H1 (cell line): ENCODE results near the gene ADAMTS15. TPM values are rescaled to one million over a fixed set of nuclear protein-coding genes. Genes with fewer than 3 reads are reported as not detected.

ENCODE experiments used
- CTCF ChIA-PET: fragments of 300-600 bp; sonication (Branson Sonifier 250); formaldehyde crosslinking; loops from one replicate; lab custom pipeline; 2021; ENCODE audit not compliant: partially characterized antibody; lab: Charles Lee
- POLR2A ChIA-PET: fragments of 300-600 bp; sonication (Branson Sonifier 250); formaldehyde crosslinking; loops from one replicate; lab custom pipeline; 2021; ENCODE audit warnings: inconsistent platforms; ENCODE audit not compliant: partially characterized antibody; lab: Charles Lee
- DNase-seq, 2 experiments: peaks; one replicate each; pipeline versions ENCODE4 v3.0.0 to v3.0.0-alpha.2; 2010 to 2022; ENCODE audit warnings: low spot score in 2 of 2, low read depth in 1 of 2, mixed read lengths in 1 of 2
- FAIRE-seq: peaks from 2 replicates; lab custom pipeline; 2011; peaks lifted over from hg19 to GRCh38; lab: Jason Lieb, UNC
- H2AFZ ChIP-seq: 2 replicates; pipeline ENCODE4 v1.8.1; 2012; ENCODE audit warnings: low read length, inconsistent platforms
- H2AK5ac ChIP-seq: 2 replicates; pipeline ENCODE4 v1.6.1; 2013; ENCODE audit warnings: low read depth, low read length
- H2BK120ac ChIP-seq: replicated peaks from 2 replicates; pipeline ENCODE3; 2013; ENCODE audit warnings: low read depth, low read length, inconsistent platforms
- H2BK12ac ChIP-seq: 2 replicates; pipeline ENCODE4 v1.6.1; 2013; ENCODE audit warnings: low read depth, low read length
- H2BK15ac ChIP-seq: 2 replicates; pipeline ENCODE4 v1.6.1; 2013; ENCODE audit warnings: low read length
- H2BK20ac ChIP-seq: 2 replicates; pipeline ENCODE4 v1.6.1; 2013; ENCODE audit warnings: low read length
- H2BK5ac ChIP-seq: 2 replicates; pipeline ENCODE4 v1.6.1; 2013; ENCODE audit warnings: low read depth, low read length
- H3K14ac ChIP-seq: 2 replicates; pipeline ENCODE4 v1.6.1; 2013; ENCODE audit warnings: inconsistent platforms; ENCODE audit not compliant: insufficient read length
- H3K18ac ChIP-seq: 2 replicates; pipeline ENCODE4 v1.6.1; 2013; ENCODE audit warnings: low read length; ENCODE audit errors: extremely low read depth
- H3K23ac ChIP-seq: 2 replicates; pipeline ENCODE4 v1.6.1; 2013; ENCODE audit warnings: inconsistent platforms; ENCODE audit not compliant: insufficient read length
- H3K23me2 ChIP-seq: 2 replicates; pipeline ENCODE4 v1.6.1; 2013; ENCODE audit warnings: low read depth, low read length
- H3K27ac ChIP-seq: 2 replicates; pipeline ENCODE4 v1.6.1; 2011; ENCODE audit warnings: low read depth, low read length, inconsistent platforms
- H3K27me3 ChIP-seq, 4 experiments: replicated peaks in 1 of 4; 1 replicate in 1 of 4; 2 replicates in 3 of 4; pipeline versions ENCODE4 v1.6.1 to v1.8.1; 2011 to 2013; ENCODE audit warnings: low read length in 3 of 4, mild to moderate bottlenecking in 3 of 4, inconsistent platforms in 2 of 4, mixed read lengths in 2 of 4, moderate library complexity in 1 of 4; ENCODE audit not compliant: control insufficient read depth in 3 of 4, insufficient read depth in 3 of 4; ENCODE audit errors: extremely low read depth in 1 of 4
- H3K36me3 ChIP-seq, 4 experiments: 2 replicates each; pipeline versions ENCODE4 v1.6.1 to v1.8.1; 2011 to 2013; ENCODE audit warnings: mild to moderate bottlenecking in 4 of 4, low read length in 3 of 4, moderate library complexity in 2 of 4, control low read depth in 1 of 4, inconsistent platforms in 1 of 4; ENCODE audit not compliant: insufficient read depth in 4 of 4, control insufficient read depth in 2 of 4
- H3K4ac ChIP-seq: replicated peaks from 2 replicates; pipeline ENCODE3; 2013; ENCODE audit warnings: low read length, low read depth, mixed read lengths, inconsistent platforms; ENCODE audit not compliant: insufficient read length
- H3K4me1 ChIP-seq, 4 experiments: replicated peaks in 1 of 4; 1 replicate in 1 of 4; 2 replicates in 3 of 4; pipeline versions ENCODE4 v1.6.1 to v1.8.1; 2011 to 2013; ENCODE audit warnings: low read length in 3 of 4, inconsistent platforms in 2 of 4, mixed read lengths in 1 of 4; ENCODE audit not compliant: insufficient read depth in 4 of 4, control insufficient read depth in 3 of 4
- H3K4me2 ChIP-seq, 2 experiments: 2 replicates each; pipeline versions ENCODE4 v1.6.1 to v1.8.1; 2011 to 2013; ENCODE audit warnings: low read depth in 2 of 2, low read length in 2 of 2, control low read depth in 1 of 2, inconsistent platforms in 1 of 2, mild to moderate bottlenecking in 1 of 2; ENCODE audit not compliant: insufficient read depth in 1 of 2
- H3K4me3 ChIP-seq, 4 experiments: fragments of 200-600, 300-600 bp in 1 of 4; sonication (generic), shearing (Covaris generic), sonication (Bioruptor Twin) in 1 of 4; 2 replicates each; pipeline versions ENCODE4 v1.5.1 to v1.8.1; 2011 to 2016; ENCODE audit warnings: low read length in 4 of 4, low read depth in 3 of 4, control low read depth in 2 of 4, inconsistent platforms in 2 of 4, mild to moderate bottlenecking in 2 of 4, mixed read lengths in 1 of 4, moderate library complexity in 1 of 4; ENCODE audit not compliant: insufficient read depth in 2 of 4; ENCODE audit errors: extremely low read depth in 1 of 4
- H3K56ac ChIP-seq: replicated peaks from 2 replicates; pipeline ENCODE3; 2013; ENCODE audit warnings: low read depth, mild to moderate bottlenecking, mixed read lengths, low read length, inconsistent platforms; ENCODE audit not compliant: insufficient read length
- H3K79me1 ChIP-seq: 2 replicates; pipeline ENCODE4 v1.6.1; 2013; ENCODE audit warnings: low read depth, low read length, control low read depth
- H3K79me2 ChIP-seq, 2 experiments: 2 replicates each; pipeline versions ENCODE4 v1.6.1 to v1.8.1; 2012 to 2013; ENCODE audit warnings: low read length in 2 of 2, mild to moderate bottlenecking in 2 of 2, inconsistent platforms in 1 of 2; ENCODE audit not compliant: insufficient read depth in 2 of 2, control insufficient read depth in 1 of 2
- H3K9ac ChIP-seq, 4 experiments: replicated peaks in 1 of 4; 1 replicate in 1 of 4; 2 replicates in 3 of 4; pipeline versions ENCODE4 v1.6.1 to v1.8.1; 2011 to 2013; ENCODE audit warnings: low read depth in 3 of 4, low read length in 3 of 4, control low read depth in 2 of 4, mild to moderate bottlenecking in 2 of 4, moderate library complexity in 2 of 4, inconsistent platforms in 1 of 4; ENCODE audit errors: extremely low read depth in 1 of 4
- H3K9me3 ChIP-seq, 2 experiments: 2 replicates each; pipeline versions ENCODE4 v1.6.1 to v1.8.1; 2012 to 2013; ENCODE audit warnings: mild to moderate bottlenecking in 2 of 2, moderate library complexity in 2 of 2, control low read depth in 1 of 2, inconsistent platforms in 1 of 2, low read depth in 1 of 2, low read length in 1 of 2, mixed read lengths in 1 of 2; ENCODE audit not compliant: insufficient read depth in 2 of 2
- H4K20me1 ChIP-seq, 2 experiments: replicated peaks in 1 of 2; 2 replicates each; pipeline versions ENCODE3 to v1.8.1; 2011 to 2013; ENCODE audit warnings: inconsistent platforms in 2 of 2, low read length in 2 of 2, mild to moderate bottlenecking in 1 of 2; ENCODE audit not compliant: insufficient read depth in 2 of 2, control insufficient read depth in 1 of 2
- H4K5ac ChIP-seq: 2 replicates; pipeline ENCODE4 v1.6.1; 2013; ENCODE audit warnings: low read length, low read depth, mixed read lengths, inconsistent platforms; ENCODE audit not compliant: insufficient read length
- H4K8ac ChIP-seq: 2 replicates; pipeline ENCODE4 v1.8.0; 2013; ENCODE audit warnings: mild to moderate bottlenecking, moderate library complexity, low read length, inconsistent platforms; ENCODE audit not compliant: insufficient read depth; ENCODE audit errors: extremely low read depth
- H4K91ac ChIP-seq: replicated peaks from 2 replicates; pipeline ENCODE3; 2013; ENCODE audit warnings: low read length, mixed read lengths, inconsistent platforms; ENCODE audit not compliant: insufficient read length
- CHD1 ChIP-seq: IDR thresholded peaks from 2 replicates; pipeline ENCODE4 v1.6.1; 2012; ENCODE audit warnings: low read depth, low read length, improper control_type of control experiment
- GABPA ChIP-seq: IDR thresholded peaks from 2 replicates; pipeline ENCODE4 v1.6.1; 2011; ENCODE audit warnings: mild to moderate bottlenecking, low read length, moderate library complexity, borderline replicate concordance; ENCODE audit not compliant: insufficient read depth
- RFX5 ChIP-seq: IDR thresholded peaks from 2 replicates; pipeline ENCODE4 v1.6.1; 2011; ENCODE audit warnings: low read depth, low read length, improper control_type of control experiment, borderline replicate concordance
- RNF2 ChIP-seq: fragments of 200-900, 300-1000 bp; sonication (generic); IDR thresholded peaks from 2 replicates; pipeline ENCODE4 v1.7.1; 2016; ENCODE audit warnings: borderline replicate concordance, low read depth, mild to moderate bottlenecking, antibody characterized with exemption, low read length; ENCODE audit not compliant: poor library complexity, severe bottlenecking; ENCODE audit errors: missing control alignments
- RXRA ChIP-seq: IDR thresholded peaks from 2 replicates; pipeline ENCODE4 v1.6.1; 2011; ENCODE audit warnings: low read depth, mild to moderate bottlenecking, low read length, moderate library complexity; ENCODE audit not compliant: insufficient read depth
- SIRT6 ChIP-seq: IDR thresholded peaks from one replicate; pipeline ENCODE4 v1.7.1; 2012; ENCODE audit warnings: low read length, inconsistent platforms
- SRF ChIP-seq: IDR thresholded peaks from 2 replicates; pipeline ENCODE4 v1.6.1; 2011; ENCODE audit warnings: mild to moderate bottlenecking, low read depth, low read length, moderate library complexity
- WGBS, 2 experiments: shearing (Covaris generic) in 1 of 2; methylation state at CpG; one replicate each; pipeline versions ENCODE4 v1.1.6 to v1.1.7; 2013 to 2015; ENCODE audit warnings: low lambda C conversion rate in 2 of 2, mixed read lengths in 2 of 2, inconsistent platforms in 1 of 2, low coverage in 1 of 2, missing lambda C conversion rate in 1 of 2; ENCODE audit not compliant: insufficient replicate concordance in 2 of 2, insufficient coverage in 1 of 2, insufficient read length in 1 of 2; ENCODE audit errors: extremely low coverage in 1 of 2, missing lambda C conversion rate in 1 of 2; 5-methylcytosine and 5-hydroxymethylcytosine counted together
- polyA plus RNA-seq, 7 experiments: library from polyadenylated mRNA; depleted of rRNA in 3 of 7; stranded (reverse) in 5 of 7; unstranded in 2 of 7; fragments of >200 nt in 5 of 7; fragments of 200-250 nt in 2 of 7; gene quantifications; 1 replicate in 5 of 7; 2 replicates in 1 of 7; 4 replicates in 1 of 7; pipeline versions ENCODE4 v1.2.1 to v1.2.3, GENCODE V29; 2011 to 2013; ENCODE audit warnings: missing spikeins in 2 of 7, mixed read lengths in 2 of 7
- total RNA-seq: library from RNA; stranded (reverse); fragmentation: NEBNext Ultra II Directional; extraction: Animal tissue kit (Norgen Biotek cat#: 25700); gene quantifications from 2 replicates; pipeline ENCODE4 v1.2.1, GENCODE V29; 2021
- TF ChIP-seq, protein P1 (sequence below), 3 experiments: IDR thresholded peaks; 1 replicate in 2 of 3; 2 replicates in 1 of 3; pipeline versions ENCODE4 v1.5.1 to v1.6.1; 2011; ENCODE audit warnings: low read length in 3 of 3, mild to moderate bottlenecking in 3 of 3, inconsistent platforms in 2 of 3, low read depth in 1 of 3, moderate library complexity in 1 of 3; ENCODE audit not compliant: insufficient read depth in 1 of 3; ENCODE audit errors: control extremely low read depth in 1 of 3

ADAMTS15 gene
- total and polyA plus RNA-seq, 2 of the 8 experiments (the other 6 are each of a cell fraction or from before 2014, with no cell fraction given) = 1.7 to 4.7 TPM

DNA sequence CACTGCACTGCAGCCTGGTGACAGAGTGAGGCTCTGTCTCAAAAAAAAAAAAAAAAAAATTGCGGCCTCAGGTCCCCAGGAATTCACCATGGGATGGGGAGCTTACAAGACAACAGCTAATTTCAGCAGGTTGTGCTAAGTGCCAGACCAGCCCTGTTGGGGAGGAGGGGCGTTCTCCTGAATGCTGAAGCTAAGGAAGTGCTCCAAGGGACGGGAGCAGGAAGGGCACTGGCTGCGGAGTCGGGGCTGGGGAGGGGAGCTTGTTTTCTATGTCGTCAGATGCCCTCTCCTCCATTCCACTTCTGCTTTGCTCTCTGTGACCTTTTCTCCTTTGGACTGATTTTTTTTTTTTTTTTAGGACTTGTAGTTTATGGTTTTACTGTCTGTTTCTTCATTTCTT lies 4.5 kb downstream of the ADAMTS15 start:
- Histone ChIP-seq H3K79me2 (no peaks in the 10 kb centered on the region), H3K79me1 (no peaks in the 10 kb centered on the region; the same call in 1 of the 2 replicates), H3K23me2 (peaks cover 16% of the 10 kb centered on the region), H3K4ac (no peak overlapping the region), H3K27ac (no peak overlapping the region), H3K4me2 (no peak overlapping the region), H2AK5ac (no peak overlapping the region), H2BK5ac (no peak overlapping the region), H3K9ac (no peak overlapping the region), H3K36me3 (no peaks in the 10 kb centered on the region), H4K20me1 (peaks cover 3 to 4% of the 10 kb centered on the region in 2 experiments), H2BK15ac (no peak overlapping the region), H3K23ac (no peak overlapping the region), H3K18ac (no peak overlapping the region), H3K4me1 (peaks cover 0 to 9% (median 6%) of the 10 kb centered on the region in 4 experiments; a peak in 6 of 7 replicates), H3K14ac (no peak overlapping the region), H3K4me3 (no peak overlapping the region), H4K5ac (no peak overlapping the region), H4K8ac (no peak overlapping the region), H2BK20ac (no peak overlapping the region), H3K9me3 (no peaks in the 10 kb centered on the region), H2AFZ (no peak overlapping the region), H2BK120ac (no peak overlapping the region), H2BK12ac (no peak overlapping the region), H3K27me3 (peaks cover 9 to 50% (median 42%) of the 10 kb centered on the region in 4 experiments), H3K56ac (no peak overlapping the region), H4K91ac (no peak overlapping the region)
- no peak for FAIRE-seq
- DNase-seq = no peak
- POLR2A ChIA-PET = interaction anchor here (0.6 kb wide), 1 partner anchor 307 kb away, joined by 5 read pairs; no protein-coding TSS in a partner anchor
- WGBS, 2 experiments = 72% methylated on average over 6 of the region's 6 CpGs; no CpG with 5 or more reads in 1 of the 2 experiments
- CTCF ChIA-PET = interaction anchor here (0.6 to 9.0 kb wide), 7 partner anchors 10 to 408 kb away, joined by 3 to 83 read pairs (median 4); no protein-coding TSS in a partner anchor
- TF ChIP-seq RNF2 (no peak), SRF (no peak), RFX5 (no peak), RXRA (no peak), GABPA (no peak), CHD1 (no peak), SIRT6 (no peak)
- TF ChIP-seq, protein P1, sequence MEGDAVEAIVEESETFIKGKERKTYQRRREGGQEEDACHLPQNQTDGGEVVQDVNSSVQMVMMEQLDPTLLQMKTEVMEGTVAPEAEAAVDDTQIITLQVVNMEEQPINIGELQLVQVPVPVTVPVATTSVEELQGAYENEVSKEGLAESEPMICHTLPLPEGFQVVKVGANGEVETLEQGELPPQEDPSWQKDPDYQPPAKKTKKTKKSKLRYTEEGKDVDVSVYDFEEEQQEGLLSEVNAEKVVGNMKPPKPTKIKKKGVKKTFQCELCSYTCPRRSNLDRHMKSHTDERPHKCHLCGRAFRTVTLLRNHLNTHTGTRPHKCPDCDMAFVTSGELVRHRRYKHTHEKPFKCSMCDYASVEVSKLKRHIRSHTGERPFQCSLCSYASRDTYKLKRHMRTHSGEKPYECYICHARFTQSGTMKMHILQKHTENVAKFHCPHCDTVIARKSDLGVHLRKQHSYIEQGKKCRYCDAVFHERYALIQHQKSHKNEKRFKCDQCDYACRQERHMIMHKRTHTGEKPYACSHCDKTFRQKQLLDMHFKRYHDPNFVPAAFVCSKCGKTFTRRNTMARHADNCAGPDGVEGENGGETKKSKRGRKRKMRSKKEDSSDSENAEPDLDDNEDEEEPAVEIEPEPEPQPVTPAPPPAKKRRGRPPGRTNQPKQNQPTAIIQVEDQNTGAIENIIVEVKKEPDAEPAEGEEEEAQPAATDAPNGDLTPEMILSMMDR (IDR thresholded peaks at IDR 0.05; ENCODE audit: control extremely low read depth in 1 of 3, insufficient read depth in 1 of 3, low read depth in 1 of 3, low read length in 3 of 3) = no peak
